Middle frontal gyrus (tissue), 1 donor: ENCODE data around the gene OAS3.
"Not testable (repeated sequence)": the region's sequence is repeated elsewhere in the genome, so short reads cannot be mapped to it uniquely, and the experiment has no call there.

Source experiments
- DNase-seq: peaks from one replicate; pipeline ENCODE4 v3.0.0-alpha.2; 2015; ENCODE audit warnings: low spot score; ENCODE audit errors: extremely low spot score

OAS3 gene

DNA sequence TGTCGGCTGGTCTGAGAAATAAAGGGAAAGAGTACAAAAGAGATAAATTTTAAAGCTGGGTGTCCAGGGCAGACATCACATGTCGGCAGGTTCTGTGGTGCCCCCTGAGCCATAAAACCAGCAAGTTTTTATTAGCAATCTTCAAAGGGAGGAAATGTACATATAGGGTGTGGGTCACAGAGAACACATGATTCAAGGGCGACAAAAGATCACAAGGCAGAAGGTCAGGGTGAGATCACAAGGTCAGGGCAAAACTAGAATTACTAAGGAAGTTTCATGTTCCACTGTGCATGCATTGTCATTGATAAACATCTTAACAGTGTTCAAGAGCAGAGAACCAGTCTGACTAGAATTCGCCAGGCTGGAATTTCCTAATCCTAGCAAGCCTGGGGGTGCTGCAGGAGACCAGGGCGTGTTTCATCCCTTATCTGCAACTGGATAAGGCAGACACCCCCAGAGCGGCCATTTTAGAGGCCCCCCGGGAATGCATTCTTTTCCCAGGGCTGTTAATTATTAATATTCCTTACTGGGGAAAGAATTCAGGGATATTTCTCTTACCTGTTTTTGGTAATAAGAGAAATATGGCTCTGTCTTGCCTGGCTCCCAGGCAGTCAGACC lies 11.7 kb upstream of the OAS3 start:
- DNase-seq, result not testable (repeated sequence)

DNA sequence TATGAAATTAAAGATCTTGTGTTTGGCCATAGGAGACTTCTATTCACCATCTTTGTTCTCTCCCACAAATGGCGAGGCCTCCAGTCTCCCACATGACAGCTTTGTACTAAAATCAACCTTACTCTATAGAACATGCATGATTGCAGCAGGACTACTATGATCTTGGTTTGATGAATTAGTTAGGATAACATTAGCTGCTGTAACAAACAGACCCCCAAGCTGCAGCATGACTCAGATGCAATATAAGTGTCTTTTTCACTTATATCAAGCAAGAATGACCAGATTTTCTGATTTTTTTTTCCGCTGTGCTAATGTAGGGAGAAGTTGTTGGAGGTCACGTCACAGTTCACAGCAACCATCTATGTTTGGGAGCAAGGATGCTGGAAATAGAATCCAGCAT lies 10.8 kb upstream of the OAS3 start:
- no peak for DNase-seq

DNA sequence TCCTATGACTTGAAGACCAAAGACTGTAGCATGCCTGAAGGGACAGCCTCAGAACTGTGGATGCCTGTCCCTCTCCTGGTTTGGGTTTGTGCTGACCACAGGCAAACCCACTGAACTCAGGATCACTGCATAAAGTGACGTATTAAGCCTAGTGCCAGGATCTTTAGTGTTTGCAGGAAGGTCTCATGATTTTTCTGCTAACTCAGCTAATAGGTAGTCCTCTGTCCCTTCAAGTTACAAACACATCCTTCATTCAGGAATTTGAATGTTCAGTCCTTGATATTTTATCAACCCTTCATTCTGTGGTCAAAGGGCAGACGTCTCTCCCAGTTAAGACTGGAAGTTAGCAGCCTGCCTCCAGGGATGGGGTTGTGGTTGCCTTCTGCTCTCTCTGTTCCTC lies 10.3 kb upstream of the OAS3 start:
- no peak for DNase-seq

GRCh38 chr12:112928978-112929377 lies 9.3 kb upstream of the OAS3 start:
- no peak for DNase-seq

GRCh38 chr12:112929715-112930114 lies 8.6 kb upstream of the OAS3 start:
- no peak for DNase-seq

- no peak for DNase-seq
Measured at GRCh38 chr12:112930350-112930749, 7.9 kb upstream of the OAS3 start.

- DNase-seq, result no peak
Measured at GRCh38 chr12:112932485-112933128, 5.7 kb upstream of the OAS3 start.

- DNase-seq, result no peak
Measured at GRCh38 chr12:112933129-112933505, 5.2 kb upstream of the OAS3 start.

DNA sequence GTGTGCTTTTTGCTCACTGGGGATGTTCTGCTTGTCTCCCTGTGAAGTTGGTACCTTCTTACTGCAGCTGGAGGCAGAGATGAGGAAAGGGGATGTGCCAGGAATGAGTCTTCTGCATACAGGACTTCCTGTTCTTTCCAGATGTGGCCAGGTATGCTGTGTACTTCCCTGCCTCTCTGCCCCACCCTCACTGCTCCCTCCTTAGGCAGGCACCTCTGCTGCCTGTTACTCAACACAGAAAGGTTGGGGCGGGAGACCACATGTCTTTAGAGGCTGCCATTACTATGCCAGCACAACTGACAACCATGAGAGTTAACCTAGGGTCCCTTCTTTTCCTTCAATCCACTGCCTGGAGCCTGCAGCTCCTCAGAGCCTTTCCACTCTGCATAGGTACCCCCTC lies 2.0 kb upstream of the OAS3 start:
- DNase-seq, result no peak

GRCh38 chr12:112936927-112937326 lies 1.3 kb upstream of the OAS3 start:
- DNase-seq, result no peak

DNA sequence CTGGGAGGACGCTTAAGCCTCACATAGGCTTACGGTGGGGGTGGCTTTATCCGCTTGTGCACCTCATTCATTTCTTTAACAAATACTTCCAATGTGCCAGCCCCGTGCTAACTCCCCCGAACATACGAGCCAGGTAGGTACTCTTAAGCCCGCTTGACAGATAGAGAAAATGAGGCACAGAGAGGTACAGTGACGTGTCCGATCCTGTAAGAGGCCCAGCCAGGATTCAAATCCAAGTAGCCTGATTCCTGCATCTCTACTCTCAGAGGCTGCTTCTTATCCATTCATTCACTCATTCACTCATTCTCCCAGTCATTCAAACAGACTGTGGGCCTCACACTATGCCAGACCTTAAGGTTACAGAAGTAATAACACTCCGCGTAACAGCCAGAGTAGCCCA lies 477 bp downstream of the OAS3 start:
- DNase-seq, result no peak

DNA sequence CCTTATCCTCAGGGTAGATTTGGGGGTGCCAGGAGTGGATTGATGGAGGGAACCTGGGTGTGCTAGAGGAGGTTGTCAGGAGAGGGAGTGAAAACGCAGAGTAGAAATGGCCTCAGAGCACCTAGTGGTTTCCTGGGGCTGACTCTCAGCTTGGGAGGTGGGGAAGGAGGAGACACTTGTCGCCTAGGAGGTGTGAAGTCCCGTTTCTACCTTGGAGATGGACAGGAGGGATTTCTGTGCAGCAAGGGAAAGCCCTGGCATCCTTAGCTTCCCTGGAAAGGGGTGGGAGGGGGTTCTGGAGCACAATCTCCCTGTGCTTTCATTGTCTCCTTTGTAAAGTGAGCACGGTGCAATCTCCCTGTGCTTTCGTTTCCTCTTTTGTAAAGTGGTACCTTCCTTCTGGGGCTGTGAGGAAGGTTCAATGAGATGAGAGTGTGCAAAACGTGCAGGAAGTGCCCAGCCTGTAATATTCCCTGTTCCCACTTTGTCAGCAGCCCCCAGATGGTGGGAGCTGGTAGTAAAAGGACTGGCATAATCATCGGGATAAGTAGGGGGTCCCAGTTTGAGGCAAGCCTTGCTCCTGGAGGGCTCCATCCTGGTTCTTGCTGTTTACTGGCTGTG lies 1.6 kb downstream of the OAS3 start:
- DNase-seq, result no peak

- DNase-seq, result no peak
Measured at GRCh38 chr12:112941528-112942335, 3.5 kb downstream of the OAS3 start.

DNA sequence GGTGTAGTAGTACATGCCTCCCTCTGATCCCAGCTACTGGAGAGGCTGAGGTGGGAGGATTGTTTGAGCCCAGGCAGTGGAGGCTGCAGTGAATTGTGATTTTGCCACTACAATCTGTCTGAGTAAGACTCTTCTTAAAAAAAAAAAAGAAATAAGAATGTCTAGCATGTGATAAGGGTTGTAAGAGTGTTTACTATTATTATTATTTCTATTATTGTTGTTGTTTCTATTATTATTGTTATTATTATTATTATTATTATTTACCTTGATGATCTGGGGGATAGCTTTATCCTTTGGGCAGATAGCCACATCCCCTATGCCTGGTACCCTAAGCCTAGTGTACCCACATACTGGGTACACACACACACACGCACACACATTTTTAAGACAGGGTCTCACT lies 4.3 kb downstream of the OAS3 start:
- DNase-seq, result no peak

DNA sequence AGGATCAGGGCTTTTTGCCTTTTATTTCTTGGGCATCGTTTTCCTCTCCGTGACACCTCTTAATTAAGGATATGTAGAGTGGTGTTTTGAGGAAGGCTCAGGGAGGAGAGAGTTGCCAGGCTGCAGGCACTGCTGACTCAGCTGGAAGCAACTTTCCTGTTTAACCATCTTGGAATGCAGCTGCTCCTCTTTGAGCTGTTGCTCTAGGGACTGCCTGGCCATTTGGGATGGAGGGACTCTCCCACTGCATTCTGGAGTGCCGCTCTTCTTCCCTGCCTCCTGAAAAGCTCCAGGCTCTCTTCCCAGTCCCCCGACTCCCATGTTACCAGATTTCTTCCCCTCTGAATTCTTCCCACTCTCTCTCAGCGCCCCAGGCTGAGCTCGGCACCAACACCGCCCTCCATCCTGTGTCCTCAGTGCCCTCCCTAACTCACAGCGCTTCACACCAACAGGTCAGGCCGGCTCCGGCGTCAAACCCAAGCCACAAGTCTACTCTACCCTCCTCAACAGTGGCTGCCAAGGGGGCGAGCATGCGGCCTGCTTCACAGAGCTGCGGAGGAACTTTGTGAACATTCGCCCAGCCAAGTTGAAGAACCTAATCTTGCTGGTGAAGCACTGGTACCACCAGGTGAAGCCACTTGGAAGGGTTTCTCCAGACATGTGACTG lies 5.9 kb downstream of the OAS3 start:
- no peak for DNase-seq

DNA sequence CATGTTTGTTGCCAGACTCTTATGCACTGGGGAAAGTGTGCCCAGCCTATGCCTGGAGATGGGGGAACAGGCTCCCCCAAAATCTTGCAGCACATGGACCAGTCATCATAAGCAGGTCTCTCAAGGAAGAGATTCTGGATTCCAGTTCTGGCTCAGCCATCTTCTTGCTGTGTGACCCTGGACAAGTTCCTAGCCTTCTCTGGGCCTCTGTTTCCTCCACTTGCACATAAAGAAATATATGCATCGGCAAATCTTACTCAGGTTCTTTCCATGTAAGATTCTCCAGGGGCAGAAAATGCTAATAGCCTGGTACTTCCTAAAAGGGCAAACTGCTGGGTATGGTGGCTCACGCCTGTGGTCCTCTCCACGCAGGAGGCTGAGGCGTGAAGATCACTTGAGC lies 7.2 kb downstream of the OAS3 start:
- DNase-seq, result no peak

DNA sequence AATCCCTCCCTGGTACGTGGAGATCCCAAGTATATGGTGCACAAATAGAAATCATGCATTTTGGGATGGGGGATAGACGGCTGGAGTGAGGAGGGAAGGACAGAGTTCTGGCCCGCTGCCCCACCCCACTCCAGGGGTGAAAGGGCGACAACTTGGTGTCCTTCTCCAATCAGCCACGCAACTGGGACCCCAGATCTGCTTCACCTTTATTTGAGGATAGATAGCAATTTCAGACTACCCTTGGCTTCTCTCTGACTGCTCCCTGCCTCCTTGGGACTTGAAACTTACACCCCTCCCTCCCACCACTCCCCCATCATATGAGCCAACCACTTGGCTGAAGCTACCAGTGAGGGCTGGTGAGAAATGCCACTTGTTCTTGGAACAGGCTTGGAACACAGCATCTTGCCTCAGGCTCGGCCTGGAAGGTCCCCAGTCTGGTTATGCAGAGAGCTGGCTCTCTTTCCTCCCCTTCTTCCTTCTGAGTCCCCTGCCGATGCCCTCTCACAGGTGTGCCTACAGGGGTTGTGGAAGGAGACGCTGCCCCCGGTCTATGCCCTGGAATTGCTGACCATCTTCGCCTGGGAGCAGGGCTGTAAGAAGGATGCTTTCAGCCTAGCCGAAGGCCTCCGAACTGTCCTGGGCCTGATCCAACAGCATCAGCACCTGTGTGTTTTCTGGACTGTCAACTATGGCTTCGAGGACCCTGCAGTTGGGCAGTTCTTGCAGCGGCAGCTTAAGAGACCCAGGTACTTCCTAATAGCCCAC lies 8.1 kb downstream of the OAS3 start:
- DNase-seq, result no peak

- no peak for DNase-seq
Measured at GRCh38 chr12:112947314-112947713, 9.0 kb downstream of the OAS3 start.

DNA sequence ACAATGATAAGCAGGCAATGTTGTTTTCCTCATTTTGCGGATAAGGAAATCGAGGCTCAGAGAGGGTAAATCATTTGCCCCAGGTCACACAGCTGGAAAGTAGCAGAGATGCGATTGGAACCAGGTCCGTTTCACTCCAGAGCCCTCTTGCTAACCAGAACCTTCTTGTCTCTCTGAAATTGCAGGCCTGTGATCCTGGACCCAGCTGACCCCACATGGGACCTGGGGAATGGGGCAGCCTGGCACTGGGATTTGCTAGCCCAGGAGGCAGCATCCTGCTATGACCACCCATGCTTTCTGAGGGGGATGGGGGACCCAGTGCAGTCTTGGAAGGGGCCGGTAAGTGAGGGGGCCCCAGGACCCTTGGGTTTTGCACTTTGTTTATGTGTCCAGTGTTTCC lies 9.5 kb downstream of the OAS3 start:
- no peak for DNase-seq

DNA sequence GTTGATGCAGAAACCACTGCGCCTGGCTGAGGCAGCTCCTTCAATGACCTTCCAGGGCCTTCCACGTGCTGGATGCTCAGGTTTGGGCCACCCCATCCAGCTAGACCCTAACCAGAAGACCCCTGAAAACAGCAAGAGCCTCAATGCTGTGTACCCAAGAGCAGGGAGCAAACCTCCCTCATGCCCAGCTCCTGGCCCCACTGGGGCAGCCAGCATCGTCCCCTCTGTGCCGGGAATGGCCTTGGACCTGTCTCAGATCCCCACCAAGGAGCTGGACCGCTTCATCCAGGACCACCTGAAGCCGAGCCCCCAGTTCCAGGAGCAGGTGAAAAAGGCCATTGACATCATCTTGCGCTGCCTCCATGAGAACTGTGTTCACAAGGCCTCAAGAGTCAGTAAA lies 10.5 kb downstream of the OAS3 start:
- no peak for DNase-seq

DNA sequence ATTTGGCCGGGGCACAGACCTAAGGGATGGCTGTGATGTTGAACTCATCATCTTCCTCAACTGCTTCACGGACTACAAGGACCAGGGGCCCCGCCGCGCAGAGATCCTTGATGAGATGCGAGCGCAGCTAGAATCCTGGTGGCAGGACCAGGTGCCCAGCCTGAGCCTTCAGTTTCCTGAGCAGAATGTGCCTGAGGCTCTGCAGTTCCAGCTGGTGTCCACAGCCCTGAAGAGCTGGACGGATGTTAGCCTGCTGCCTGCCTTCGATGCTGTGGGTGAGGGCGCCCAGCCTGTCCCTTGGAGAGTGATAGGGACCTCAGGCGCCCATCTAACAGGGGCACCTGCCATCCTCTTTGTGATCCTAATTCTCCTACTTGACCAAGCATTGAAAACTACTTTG lies 12.4 kb downstream of the OAS3 start:
- no peak for DNase-seq
